ENCODE data around the gene UBR4.
A peak's percentile ranks its signal among the peaks of the same experiment; 100 is the strongest.

Gene UBR4

DNA sequence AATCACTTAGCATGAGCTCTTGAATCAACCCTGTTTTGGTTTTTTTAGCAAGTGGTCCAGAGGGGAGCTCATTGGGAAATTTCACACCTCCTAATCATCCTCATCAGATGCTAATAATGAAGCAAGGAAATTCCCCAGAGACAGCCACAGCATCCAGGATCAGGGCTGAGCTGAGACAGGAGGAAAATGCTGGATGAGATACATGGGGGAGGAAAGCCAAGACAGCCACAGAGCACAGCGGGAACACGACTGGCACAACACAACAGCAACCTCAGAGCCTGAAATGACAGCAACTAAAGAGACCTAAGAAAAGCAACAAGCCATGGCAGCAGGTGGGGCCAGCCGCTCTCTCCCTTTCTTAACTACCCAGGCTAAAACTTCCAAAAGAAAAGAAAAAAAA is 70.4 kb downstream of the UBR4 start:
- no peak for DNase-seq (ENCODE audit: low read depth in 2 of 2)

DNA sequence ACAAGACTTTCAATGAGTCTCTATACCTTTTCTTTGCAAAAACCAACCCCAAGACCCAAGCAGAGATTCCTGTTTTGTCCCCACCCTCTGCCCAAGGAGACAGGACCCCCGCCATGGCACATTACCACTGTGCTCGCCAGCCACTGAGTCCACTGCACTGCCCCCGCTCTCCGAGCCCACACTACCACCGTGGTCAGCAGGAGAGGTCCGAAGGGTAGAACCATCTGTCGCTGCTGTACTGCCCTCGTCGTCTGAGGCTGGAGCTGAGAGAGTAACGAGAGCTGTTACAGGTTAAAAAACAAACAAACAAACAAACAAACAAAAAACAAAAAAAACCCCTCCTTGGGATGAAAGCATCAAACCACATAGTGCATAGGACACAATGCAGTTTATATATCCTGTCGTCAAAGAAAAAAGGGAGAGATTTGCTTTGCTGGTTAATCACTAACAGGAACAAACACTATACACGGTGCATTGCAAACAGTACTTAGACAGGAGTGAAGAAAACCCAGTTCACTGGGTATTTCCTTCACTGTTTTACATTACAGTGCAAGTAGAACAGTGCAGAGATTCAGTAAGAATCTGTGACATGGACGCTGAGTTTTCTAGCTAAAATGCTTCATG is 71.0 kb downstream of the UBR4 start:
- DNase-seq (ENCODE audit: low read depth in 2 of 2) = no peak

DNA sequence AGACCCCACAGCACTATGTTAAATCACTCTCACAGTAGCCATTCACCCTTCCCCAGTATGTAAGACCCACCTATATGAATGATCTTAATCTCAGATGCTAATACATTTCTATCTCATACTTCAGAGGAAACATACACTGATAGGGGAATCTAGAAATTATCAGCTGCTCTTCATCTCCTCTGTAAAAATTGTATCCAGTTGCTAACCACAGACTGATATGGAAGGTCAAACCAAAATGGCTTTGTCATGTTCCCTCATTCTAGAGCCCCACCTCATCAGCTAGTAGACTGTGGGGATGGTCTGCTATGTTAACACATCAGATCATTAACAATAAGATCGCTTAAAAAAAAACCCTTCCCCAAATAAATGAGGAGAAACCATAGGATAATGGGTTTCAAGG is 71.7 kb downstream of the UBR4 start:
- no peak for DNase-seq (ENCODE audit: low read depth in 2 of 2)

DNA sequence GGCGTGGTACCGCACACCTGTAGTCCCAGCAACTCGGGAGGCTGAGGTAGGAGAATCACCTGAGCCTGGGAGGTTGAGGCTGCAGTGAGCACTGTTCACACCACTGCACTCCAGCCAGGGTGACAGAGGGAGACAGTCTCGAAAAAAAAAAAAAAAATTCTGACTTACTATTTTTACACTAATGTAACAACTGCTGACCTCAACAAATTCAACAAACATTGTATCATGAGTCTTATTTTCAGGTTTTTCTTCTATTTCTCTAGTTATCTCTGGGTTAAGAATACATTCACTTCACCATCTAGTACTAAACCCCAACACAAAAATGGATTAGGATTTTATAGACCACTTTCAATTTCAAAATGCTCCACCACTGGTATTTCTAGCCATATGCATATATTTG is 72.9 kb downstream of the UBR4 start:
- no peak for DNase-seq (ENCODE audit: low read depth in 2 of 2)

DNA sequence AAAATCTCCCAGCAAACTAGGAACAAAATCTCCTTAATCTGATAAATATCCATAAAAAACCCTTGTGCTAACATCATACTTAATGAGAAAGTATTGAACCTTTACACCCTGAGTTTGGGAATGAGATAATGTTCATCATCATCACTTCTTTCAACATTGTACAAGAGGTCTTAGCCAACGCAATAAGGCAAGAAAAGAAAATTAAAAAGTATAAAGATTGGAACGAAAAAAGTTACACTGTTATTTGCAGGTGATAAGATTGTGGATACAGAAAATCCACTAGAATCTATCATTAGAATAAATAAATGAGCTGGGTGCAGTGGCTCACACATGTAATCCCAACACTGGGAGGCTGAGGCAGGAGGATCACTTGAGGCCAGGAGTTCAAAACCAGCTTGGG is 76.7 kb downstream of the UBR4 start:
- DNase-seq (ENCODE audit: low read depth in 2 of 2) = no peak

GRCh38 chr1:19130468-19130867 is 79.6 kb downstream of the UBR4 start:
- DNase-seq (ENCODE audit: low read depth in 2 of 2) = no peak

GRCh38 chr1:19128968-19129514 is 81.0 kb downstream of the UBR4 start:
- DNase-seq (ENCODE audit: low read depth in 2 of 2) = no peak

DNA sequence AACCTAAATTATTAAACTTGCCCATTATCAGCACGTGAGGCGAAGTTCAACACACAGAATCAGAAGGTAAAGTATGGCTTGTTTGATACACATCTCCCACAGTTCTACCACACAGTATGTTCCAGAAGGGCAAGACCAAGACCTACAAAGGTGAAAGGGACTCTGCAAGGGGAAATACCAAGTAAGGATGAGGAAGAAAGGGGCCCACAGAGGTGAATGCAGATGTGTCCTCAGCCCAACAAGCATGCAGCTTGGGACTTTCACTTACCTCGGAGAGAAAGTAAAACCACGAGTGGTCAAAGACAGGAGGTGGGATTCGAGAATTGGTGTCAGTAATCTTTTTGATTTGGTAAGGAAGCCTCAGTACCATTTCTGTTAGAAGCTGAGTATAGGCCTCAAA is 85.8 kb downstream of the UBR4 start:
- DNase-seq (ENCODE audit: low read depth in 2 of 2) = peak in 1 of 2 donors; percentile 13

DNA sequence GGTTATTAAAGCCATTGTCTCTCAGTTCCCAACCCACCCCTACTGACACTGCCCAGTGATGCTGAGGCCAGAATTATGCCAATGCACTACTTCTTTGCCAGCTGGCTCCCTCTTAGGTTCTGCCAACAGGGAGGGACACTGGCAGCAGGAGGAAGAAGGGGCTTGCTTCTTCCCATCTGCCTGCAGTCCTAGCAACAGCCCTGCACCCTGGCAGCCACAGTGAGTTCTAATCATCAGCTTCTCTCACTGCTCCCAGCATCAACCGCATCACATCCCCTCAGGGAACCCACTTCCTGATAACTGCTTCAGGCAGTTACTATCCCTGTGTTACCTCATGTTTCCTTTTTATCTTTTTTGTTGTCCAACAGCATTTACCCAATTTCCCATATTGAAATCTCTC is 86.2 kb downstream of the UBR4 start:
- DNase-seq (ENCODE audit: low read depth in 2 of 2) = peak in 1 of 2 donors; percentile 4

DNA sequence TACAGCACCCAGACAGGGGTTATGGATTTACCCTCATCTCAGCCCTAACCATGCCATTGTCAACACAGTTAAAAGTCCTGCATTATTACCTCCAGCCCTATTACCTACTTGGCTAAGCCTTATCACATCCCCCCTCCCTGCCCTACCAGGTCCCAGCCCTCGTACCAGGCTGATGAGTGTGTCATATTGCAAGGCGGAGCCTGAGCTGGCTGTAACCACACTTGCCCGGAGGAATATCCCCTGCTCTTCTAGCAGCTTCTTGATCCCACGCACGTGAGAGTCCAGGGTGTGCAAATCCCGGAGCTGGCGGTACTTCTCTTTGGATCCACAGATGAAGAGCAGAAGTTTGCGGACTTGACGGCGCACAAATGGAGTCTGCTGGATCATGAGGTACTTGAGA is 87.4 kb downstream of the UBR4 start:
- DNase-seq (ENCODE audit: low read depth in 2 of 2) = no peak

GRCh38 chr1:19121192-19121591 is 88.9 kb downstream of the UBR4 start:
- no peak for DNase-seq (ENCODE audit: low read depth in 2 of 2)

- DNase-seq (ENCODE audit: low read depth in 2 of 2) = no peak
Measured at GRCh38 chr1:19120070-19120469, 90.0 kb downstream of the UBR4 start.

DNA sequence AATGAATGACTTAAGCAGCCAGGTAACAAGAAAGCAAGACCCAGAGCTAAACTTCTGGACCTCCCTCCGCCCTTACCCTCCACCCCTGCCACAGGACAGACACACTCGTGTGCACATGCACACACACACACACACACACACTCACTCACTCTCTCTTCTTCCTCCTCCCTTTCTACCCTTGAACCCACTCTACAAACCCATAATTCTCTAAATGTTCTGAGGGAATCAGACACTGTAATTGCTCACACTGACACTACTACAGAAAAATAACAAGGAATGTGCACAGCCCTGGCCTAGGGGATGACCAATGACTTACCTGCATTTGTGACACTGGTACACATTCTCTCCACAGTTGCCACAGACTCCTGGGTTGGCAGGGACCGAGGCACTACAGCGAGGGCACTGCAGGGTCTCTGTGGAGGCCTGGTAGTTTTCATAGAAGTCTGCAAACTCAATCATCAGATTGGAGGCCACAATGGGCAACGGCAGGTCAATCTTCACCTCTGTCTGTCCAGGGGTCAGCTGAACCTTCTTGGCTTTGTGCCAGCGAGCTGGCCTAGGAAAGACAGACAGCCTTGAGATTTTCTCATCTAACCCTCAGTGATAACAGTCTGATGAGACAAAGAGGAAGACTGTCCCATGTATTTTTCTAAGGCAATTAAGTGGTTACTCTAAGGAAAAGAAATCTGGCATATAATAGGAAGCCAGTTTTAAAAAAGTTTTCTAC is 94.8 kb downstream of the UBR4 start:
- no peak for DNase-seq (ENCODE audit: low read depth in 2 of 2)

DNA sequence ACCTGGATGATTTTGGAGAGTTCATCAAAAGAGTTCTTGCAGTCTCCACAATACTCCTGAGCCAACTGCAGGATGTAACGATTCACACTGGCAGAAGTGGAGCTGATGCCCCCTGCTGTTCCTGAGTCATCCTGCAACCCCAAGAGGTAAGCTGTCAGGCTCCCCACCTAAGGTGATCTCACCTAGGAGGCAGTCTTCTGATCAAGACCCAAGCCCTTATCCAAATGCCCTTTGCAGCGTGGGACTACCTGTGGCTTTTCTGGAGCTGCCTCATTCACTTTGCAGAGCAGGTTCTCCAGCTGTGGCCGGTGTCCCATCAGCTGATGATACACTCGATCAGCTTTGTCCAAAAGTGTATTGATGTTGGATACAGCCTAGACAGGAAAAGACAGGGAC is 96.4 kb downstream of the UBR4 start:
- peak in 1 of 2 donors; percentile 15 for DNase-seq (ENCODE audit: low read depth in 2 of 2)

GRCh38 chr1:19112891-19113696 is 97.0 kb downstream of the UBR4 start:
- no peak for DNase-seq (ENCODE audit: low read depth in 2 of 2)

DNA sequence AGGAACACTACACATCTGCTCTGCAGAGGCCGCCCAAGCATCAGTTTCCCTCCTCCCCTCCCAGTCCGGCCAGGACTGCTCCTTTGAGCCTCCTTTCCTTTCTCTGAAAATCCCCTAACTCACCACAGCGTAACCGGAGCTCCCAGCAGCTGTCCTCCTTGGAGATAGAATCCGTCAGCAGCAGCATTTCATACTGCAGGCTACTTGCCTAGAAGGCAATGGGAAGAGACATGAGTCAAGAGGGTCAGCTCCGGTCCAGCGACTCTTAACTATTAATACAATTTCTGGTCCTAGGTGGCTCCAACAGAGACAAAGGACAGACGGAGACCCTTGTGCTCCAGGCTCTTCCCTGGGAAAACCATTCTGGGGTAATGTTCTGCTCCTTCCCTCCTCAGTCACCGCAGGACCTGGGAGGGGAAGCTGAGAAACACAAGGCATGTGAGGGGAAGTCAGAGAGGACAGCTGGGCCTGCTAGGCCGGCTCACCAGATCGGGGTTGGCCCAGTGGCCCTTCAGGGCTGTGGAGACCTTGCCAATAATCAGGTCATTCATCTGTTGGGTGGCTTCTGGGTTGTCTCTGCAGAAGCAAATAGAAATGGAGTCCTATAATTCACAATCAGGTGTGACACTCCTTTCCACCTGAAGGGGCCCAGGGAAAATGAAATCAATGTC is 99.7 kb downstream of the UBR4 start:
- no peak for DNase-seq (ENCODE audit: low read depth in 2 of 2)

GRCh38 chr1:19109545-19109944 is 100.5 kb downstream of the UBR4 start:
- DNase-seq (ENCODE audit: low read depth in 2 of 2) = no peak

DNA sequence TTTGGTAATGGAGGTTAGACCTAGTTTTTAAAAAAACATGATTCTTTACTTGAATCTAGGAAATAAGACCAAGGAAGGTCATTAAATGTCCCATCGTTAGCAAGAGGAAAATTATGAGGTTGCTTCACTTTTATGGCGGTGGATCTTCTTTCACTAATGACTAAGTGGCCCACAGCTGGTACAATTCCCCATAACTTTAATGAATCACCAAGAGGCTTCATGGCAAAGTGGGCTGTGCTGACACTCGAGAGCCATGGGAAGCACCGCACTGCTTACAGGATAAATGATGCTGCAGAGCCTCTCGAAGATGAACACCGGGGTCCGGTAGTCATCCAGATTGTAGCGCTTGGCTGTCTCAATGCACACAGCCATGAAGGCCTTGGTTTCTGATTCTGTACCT is 108.8 kb downstream of the UBR4 start:
- DNase-seq (ENCODE audit: low read depth in 2 of 2) = no peak

DNA sequence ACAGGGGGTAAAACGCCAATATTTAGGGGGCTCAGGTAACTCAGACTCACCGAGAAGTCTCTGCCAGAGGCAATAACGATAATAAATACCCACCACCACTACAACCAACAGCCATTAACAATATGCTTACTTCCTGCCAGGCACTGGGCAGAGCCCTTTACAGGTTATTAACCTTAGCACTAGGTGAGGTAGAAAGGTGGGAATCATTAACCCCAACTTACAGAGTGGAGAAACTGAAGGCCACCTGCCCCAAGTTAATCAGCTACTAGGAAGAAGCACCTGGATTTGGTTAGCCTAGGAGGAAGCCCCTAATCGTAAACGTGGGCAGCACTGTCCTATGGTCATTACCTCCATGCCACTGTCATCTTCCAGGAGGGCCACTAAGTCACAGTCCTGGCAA is 110.0 kb downstream of the UBR4 start:
- no peak for DNase-seq (ENCODE audit: low read depth in 2 of 2)

- DNase-seq (ENCODE audit: low read depth in 2 of 2) = no peak
Measured at GRCh38 chr1:19096990-19097389, 113.1 kb downstream of the UBR4 start.

DNA sequence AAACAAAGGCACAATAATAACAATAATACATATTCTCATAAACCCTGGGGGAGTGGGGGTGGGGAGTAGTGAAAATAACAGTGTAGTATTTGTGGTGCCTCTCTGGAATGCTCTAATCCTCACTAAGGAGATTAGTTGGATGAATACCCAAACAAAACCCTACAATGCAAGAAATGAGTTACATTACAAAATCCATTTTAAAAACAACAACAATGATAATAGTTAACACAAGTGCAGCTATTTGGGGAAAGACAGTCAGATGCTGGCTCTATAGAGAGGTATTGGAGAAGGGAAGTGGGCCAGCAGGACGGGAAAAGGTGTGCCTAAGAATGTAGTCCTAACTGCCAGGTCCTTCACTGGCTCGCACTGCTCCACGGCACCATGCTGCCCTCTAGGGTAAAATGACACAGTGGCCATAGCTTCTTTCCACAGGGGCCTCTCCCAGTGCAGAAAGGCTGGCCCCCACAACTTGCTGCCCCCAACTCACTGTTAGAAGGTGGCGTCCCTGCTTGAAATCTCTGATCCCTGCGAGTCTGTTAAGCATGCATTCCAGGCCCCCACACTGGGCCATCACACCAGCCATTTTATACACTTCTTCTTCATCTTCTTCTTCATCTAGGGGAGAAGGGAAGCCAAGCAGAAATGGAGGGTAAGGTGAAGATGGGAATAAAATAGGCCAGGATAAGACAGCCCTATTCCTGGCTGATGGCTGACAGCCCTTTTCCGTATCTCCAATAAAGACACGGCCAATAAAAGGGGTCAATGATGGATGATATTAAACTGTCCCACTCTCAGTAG is 113.8 kb downstream of the UBR4 start:
- no peak for DNase-seq (ENCODE audit: low read depth in 2 of 2)

Measured in stimulated activated CD8-positive, alpha-beta memory T cell treated with anti-CD3 and anti-CD28 coated beads, Interleukin-15, amount 100 ng/mL, for 48 hours (primary cell).